HG03342 (cell line): Measurements from ENCODE around the gene STPG1.
A peak's percentile ranks its signal among the peaks of the same experiment; 100 is the strongest.

Experiments
- ATAC-seq: cut with Tn5 transposase; IDR thresholded peaks from one replicate; pipeline ENCODE4 v1.9.1; 2021; ENCODE audit warnings: mild to moderate bottlenecking, moderate library complexity; ENCODE audit not compliant: unreplicated experiment

STPG1 gene

GRCh38 chr1:24427545-24427862 lies 13.9 kb upstream of the STPG1 start:
- ATAC-seq, result no peak

- no peak for ATAC-seq
Observed at GRCh38 chr1:24426744-24427544, 13.4 kb upstream of the STPG1 start.

- ATAC-seq, result no peak
Observed at GRCh38 chr1:24425922-24426321, 12.3 kb upstream of the STPG1 start.

- ATAC-seq, result no peak
Observed at GRCh38 chr1:24425441-24425840, 11.9 kb upstream of the STPG1 start.

GRCh38 chr1:24424990-24425389 lies 11.4 kb upstream of the STPG1 start:
- no peak for ATAC-seq

- ATAC-seq, result no peak
Observed at GRCh38 chr1:24424207-24424606, 10.6 kb upstream of the STPG1 start.

- ATAC-seq, result no peak
Observed at GRCh38 chr1:24421502-24421901, 7.9 kb upstream of the STPG1 start.

GRCh38 chr1:24420547-24420946 lies 7.0 kb upstream of the STPG1 start:
- no peak for ATAC-seq

- no peak for ATAC-seq
Observed at GRCh38 chr1:24418898-24419628, 5.5 kb upstream of the STPG1 start.

- ATAC-seq, result no peak
Observed at GRCh38 chr1:24417681-24418080, 4.1 kb upstream of the STPG1 start.

GRCh38 chr1:24416666-24417391 lies 3.2 kb upstream of the STPG1 start:
- no peak for ATAC-seq

GRCh38 chr1:24415910-24416665 lies 2.5 kb upstream of the STPG1 start:
- ATAC-seq, result peak; percentile 3

- peak; percentile 96 for ATAC-seq
Observed at GRCh38 chr1:24415334-24415909, 1.8 kb upstream of the STPG1 start, which contains the start of gene NIPAL3. Gene NIPAL3, plus strand, starts transcription at chr1:24415802. Its CDS starts 3,746 bp downstream, at chr1:24419548.

GRCh38 chr1:24414775-24415333 lies 1.3 kb upstream of the STPG1 start:
- ATAC-seq, result no peak

- ATAC-seq, result no peak
Observed at GRCh38 chr1:24412408-24412807, 1.2 kb downstream of the STPG1 start.

- no peak for ATAC-seq
Observed at GRCh38 chr1:24411963-24412362, 1.6 kb downstream of the STPG1 start.

GRCh38 chr1:24410750-24411149 lies 2.8 kb downstream of the STPG1 start:
- ATAC-seq, result no peak

- no peak for ATAC-seq
Observed at GRCh38 chr1:24409535-24409934, 4.0 kb downstream of the STPG1 start.

GRCh38 chr1:24406788-24407187 lies 6.8 kb downstream of the STPG1 start:
- no peak for ATAC-seq

- ATAC-seq, result no peak
Observed at GRCh38 chr1:24403806-24404205, 9.8 kb downstream of the STPG1 start.
